T-helper 9 cell (primary cell): Measurements from ENCODE around the gene ECEL1.
"Not testable (repeated sequence)": the region's sequence is repeated elsewhere in the genome, so short reads cannot be mapped to it uniquely, and the experiment has no call there.

Experiments used
- DNase-seq: peaks from one replicate; pipeline ENCODE4 v3.0.0-alpha.2; 2020

Gene ECEL1

DNA sequence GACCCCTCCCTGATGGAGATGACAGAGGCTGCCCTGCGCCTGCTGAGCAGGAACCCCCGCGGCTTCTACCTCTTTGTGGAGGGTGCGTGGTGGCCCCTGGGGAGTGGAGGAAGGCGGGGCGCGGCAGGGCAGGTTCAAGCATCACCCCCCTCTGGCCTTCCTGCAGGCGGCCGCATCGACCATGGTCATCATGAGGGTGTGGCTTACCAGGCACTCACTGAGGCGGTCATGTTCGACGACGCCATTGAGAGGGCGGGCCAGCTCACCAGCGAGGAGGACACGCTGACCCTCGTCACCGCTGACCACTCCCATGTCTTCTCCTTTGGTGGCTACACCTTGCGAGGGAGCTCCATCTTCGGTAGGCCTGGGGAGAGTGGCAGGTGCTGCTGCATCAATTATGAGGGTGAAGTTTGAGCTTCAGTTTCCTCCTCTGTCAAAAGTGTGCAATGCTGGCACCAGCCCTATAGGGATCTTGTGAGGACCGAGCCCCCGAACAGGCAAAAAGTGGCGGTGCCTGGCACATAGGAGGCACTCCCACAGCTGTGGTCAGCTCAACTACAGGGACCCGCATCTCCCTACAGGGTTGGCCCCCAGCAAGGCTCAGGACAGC, 29.5 kb downstream of the ECEL1 start:
- DNase-seq, result no peak

DNA sequence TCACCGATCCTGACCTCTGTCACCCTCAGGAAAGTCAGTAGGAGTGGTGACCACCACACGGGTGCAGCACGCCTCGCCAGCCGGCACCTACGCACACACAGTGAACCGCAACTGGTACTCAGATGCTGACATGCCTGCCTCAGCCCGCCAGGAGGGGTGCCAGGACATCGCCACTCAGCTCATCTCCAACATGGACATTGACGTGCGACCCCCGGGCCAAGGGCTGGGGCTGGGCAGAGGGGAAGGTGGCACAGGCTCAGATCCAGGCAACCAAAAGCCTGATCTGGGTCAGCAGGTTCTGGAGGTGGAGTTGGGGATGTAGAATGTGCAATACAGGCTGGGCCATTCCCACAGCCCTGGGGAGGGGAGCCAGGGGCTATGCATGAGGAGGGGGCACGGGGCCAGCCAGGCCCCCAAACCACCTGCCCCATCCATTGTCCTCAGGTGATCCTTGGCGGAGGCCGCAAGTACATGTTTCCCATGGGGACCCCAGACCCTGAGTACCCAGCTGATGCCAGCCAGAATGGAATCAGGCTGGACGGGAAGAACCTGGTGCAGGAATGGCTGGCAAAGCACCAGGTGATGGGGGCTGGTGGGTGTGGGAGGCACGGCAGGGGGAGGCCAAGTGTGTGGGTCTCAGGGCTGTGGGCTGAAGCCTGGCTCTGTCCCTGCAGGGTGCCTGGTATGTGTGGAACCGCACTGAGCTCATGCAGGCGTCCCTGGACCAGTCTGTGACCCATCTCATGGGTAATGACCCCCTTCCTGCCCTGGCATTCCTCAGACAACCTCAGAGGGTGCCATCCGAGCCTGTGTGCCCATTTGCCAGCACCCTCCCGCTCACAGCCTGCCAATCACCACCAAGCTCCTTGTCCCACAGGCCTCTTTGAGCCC, 30.3 kb downstream of the ECEL1 start:
- DNase-seq, result no peak

- DNase-seq, result no peak
These were observed 31.1 kb downstream of the ECEL1 start for GRCh38 chr2:232456296-232457120.

DNA sequence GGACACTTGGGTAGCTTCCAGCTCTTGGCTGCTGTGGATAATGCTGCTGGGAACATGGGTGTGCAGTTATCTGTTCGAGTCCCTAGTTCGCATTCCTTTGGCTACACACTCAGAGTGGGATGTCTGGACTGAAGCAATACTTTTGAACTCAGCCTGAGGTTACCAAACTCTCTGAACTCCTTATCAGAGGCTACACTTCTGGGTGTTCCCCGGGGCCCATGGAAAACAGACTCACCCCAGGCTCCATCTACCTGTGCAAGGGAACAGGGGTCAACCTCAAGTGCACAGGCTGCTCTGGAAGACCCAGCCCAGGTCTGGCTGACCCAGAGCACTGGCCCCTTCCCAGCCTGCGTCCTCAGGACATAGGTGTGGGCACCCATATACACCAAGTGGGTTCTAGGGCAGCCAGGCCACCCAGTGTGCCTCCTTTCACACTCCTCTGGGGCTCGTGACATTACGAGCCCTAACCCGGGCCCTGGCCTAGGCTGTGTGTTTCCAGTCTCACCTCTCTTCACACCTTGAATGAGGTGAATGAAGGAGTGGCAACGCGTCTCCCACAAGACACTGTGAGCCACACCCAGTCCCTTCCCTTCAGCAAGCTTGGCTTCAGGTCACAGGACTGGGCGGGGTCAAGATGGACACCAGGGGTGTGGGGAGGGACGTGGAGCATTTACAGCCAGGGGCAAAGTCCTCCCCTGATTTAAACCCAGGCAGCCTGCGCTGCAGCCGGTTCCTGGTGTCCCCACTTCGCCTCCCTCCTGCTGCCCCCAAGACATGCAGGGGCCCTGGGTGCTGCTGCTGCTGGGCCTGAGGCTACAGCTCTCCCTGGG, 32.0 kb downstream of the ECEL1 start, which contains the start of gene ALPI:
Gene ALPI (plus strand): TSS at position 728 of the 830 bp plus-strand sequence. CDS start 47 bp downstream, at position 775.
- no peak for DNase-seq

GRCh38 chr2:232454630-232455029, 33.0 kb downstream of the ECEL1 start:
- no peak for DNase-seq

DNA sequence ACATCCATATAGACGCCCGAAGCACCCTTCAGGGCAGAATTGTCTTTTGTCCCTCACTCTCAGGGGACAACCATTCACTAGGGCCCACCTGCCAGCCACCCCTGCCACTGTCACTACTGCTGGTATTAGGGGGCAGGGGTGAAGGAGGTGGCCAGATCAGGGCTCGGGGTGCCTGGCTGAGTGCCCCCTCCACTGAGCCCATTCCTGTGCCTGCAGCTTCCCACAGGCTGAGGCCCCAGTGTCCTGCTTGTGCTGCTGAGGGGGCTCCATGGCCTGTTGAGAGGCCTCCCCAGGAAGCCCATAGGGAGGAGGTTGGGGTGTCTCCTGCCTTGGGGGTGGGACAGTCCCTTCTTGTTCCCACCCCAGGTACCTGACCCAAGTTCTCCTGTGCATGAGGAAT, 36.0 kb downstream of the ECEL1 start:
- not testable (repeated sequence) for DNase-seq

DNA sequence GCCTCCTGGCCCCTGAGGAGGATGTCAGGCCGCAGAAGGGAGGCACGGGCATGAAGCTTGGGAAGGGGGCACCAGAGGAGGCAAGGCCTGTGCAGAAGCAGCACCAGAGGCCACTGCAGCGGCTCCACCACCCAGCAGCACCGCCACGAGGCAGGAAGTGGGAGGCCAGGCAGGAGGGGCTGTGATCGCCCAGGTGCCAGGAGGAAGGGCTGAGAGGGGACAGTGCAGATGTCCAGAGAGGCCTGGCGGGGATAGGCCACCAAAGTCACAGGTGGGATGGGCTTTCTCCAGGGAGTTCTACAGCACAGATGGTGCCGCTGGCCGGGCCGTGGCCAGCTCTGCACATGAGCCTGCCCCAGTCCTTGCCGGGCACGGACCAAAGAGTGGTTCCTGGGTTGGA, 37.7 kb downstream of the ECEL1 start:
- DNase-seq, result no peak

GRCh38 chr2:232448304-232448690, 39.3 kb downstream of the ECEL1 start:
- DNase-seq, result no peak

DNA sequence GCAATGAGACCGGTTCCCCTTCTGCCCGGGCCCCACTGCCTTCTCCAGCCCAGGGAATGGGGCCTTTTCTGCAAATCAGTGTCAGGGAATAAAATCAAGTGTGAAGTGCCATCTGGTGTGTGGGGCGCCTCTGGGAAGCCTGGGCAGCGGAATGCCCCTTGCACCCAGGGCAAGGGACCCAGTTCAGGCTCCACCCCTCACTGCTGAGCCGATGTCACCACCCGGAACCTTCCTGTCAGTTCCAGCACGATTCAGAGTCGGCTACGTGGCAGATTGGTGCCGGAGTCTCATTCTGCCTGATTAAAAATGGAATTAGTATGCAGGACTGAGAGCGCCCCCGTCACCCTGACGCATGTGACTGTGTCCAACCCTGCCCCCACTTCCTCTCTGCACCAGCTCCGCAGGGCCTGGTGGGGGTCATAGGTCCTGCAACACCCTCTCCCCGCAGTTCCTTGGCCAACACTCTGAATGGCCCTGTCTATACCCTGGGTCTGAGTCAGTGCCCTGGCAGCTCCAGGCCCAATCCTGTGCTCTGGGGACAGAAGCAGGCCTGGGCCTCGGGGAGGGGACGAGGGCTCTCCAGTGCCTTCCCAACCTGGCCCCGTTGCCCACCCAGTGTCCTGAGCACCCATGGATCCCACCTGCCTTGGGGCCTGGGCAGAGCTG, 39.9 kb downstream of the ECEL1 start:
- no peak for DNase-seq

DNA sequence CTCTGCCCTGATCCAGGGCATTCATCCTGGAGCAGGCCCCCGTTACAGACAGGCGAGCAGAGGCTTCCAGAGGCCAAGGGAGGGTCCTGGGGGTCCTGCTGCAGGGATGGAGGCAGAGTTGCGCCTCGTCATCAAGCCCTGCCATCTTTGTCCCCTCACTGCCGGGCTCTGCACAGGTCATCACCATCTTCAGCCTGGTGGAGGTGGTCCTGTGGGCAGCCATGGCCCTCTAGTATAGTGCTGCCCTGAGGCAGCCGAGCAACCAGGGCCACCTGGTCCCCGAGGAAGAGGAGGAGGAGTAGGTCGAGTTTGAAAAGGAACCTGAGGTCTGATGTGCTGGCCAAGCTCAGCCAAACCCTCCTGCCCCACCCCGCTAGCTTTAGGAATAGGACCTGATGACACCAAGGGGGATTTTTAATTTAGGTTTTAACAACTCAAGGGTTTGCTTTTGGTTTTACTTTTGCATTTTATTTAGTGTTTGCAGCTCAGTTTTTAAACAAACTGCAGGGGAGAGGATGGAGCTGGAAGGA, 40.5 kb downstream of the ECEL1 start:
- DNase-seq, result no peak

DNA sequence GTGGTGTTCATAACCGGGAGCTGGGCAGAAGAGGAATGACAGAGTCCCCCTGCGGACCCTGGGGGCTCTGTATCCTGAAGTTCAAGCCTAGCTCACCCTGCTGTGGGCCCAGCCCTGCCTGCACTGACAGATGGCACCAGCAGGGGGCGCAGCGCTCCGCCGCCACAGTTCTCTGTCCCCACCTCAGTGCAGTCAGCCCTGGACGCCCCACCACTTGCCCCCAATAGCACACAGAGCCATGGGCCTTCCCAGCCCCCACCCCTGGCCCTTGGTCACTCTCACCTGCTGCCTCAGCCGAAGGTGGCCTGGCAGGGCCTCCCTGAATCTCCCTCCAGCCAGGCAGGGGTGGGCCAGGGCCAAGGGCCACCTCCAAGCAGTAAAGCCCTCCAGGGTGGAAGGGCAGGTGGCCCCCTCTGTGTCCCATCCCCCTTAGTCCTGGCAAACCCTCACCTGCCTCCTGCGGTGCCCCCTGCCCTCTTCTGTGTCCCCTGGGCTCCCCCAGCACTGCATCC, 41.3 kb downstream of the ECEL1 start:
- DNase-seq, result not testable (repeated sequence)

DNA sequence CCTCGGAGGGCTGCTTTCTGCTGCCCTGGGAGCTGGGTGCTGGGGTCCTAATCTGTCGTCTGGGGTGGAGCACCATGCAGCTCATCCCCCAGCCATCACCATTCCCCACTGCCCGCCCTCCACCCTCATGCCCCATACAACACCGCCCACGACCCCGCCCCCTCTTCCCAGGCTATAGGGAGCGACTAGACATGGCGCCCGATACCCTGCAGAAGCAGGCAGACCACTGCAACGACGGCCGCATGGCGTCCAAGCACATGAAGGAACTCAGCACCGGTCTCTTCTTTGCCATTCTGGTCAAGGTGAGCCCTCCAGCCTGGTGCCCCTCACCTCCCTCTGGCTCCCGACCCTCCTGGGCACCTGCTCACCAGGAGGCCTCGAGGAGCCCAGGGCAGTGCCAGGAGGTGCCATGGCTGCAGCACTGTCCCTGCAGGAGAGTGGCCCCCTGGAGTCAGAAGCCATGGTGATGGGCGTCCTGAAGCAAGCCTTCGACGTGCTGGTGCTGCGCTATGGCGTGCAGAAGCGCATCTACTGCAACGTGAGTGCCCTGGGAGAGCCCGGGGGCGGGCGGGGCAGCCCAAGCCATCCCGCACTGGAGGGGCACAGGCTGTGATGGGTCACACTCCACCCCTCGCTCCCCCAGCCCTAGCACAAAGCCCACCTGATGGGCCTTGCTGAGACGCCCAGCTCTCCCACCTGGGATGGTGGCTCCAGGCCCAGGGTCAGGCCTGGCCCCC, 42.3 kb downstream of the ECEL1 start:
- not testable (repeated sequence) for DNase-seq

GRCh38 chr2:232444409-232445148, 43.1 kb downstream of the ECEL1 start:
- peak; percentile 52 for DNase-seq

DNA sequence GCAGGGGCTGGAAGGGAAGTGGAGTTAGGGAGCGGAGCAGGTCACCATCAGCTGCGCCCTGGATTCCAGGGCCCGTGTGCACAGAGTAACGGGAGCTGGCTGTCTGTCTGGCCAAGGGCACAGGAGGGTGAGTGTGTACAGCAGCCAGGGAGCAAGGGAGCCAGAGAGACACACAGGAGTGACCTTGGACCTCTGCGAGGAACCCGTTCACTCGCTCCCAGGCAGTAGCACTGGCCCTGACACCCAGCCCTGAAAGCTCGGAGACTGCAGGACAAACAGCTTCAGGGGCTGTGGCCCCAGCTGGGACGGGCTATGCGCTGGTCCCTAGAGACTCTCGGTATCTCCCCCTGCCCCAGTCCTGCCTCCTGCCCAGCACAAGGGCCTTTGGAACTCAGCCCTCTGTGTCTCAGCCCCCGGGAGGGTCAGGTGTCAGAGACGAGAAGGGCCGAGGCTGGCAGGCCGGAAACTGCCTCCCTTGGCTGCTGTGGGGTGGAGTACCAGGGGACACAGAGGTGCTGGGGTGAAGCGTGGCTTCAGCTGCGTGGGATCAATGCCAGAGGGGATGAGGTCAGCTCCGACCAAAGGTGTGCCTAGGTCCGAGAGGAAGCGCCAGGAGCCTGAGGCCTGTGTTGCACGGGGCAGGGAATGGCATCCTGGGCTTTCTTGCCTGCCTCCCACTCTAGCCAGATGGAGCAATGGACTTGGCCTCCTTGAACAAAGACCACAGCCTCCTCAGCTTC, 43.8 kb downstream of the ECEL1 start:
- not testable (repeated sequence) for DNase-seq

- DNase-seq, result not testable (repeated sequence)
These were observed 44.6 kb downstream of the ECEL1 start for GRCh38 chr2:232443047-232443446.

GRCh38 chr2:232442431-232442830, 45.2 kb downstream of the ECEL1 start:
- not testable (repeated sequence) for DNase-seq

DNA sequence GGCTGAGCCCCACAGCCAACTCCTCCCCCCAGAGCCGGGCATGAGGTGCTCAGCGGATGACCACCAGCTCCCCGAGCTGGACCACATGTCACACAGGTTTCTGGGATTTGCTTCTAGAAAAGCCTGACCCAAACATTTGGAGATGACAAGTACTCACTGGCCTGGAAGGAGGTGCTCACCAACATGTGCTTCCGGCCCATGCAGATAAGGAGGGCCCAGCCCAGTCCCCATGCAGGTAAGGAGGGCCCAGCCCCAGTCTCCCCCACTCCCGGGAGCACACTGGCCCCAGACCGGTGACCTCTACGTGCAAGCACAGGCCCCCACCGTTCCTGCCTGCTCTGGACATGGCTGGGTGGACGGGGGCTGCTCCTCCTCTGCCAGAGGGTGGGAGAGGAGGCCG, 45.7 kb downstream of the ECEL1 start:
- not testable (repeated sequence) for DNase-seq

GRCh38 chr2:232441147-232441651, 46.4 kb downstream of the ECEL1 start:
- DNase-seq, result no peak
